Fibroblast of skin of scalp (primary cell): ENCODE results near the gene CARD9.
A peak's percentile ranks its signal among the peaks of the same experiment; 100 is the strongest.

Experiments
- DNase-seq: peaks from one replicate; pipeline ENCODE4 v3.0.0-alpha.2; 2013

Gene CARD9

GRCh38 chr9:136400038-136400834 is 26.8 kb upstream of the CARD9 start, which contains the start of gene SNAPC4:
Gene SNAPC4 (minus strand): TSS chr9:136400170. CDS start chr9:136398428, 1,742 bp downstream.
- DNase-seq = peak; percentile 84

GRCh38 chr9:136399176-136400037 is 25.9 kb upstream of the CARD9 start:
- DNase-seq = no peak

GRCh38 chr9:136398286-136398685 is 24.8 kb upstream of the CARD9 start:
- no peak for DNase-seq

GRCh38 chr9:136397643-136398042 is 24.2 kb upstream of the CARD9 start:
- no peak for DNase-seq

- no peak for DNase-seq
Observed at GRCh38 chr9:136396219-136396515, 22.7 kb upstream of the CARD9 start.

GRCh38 chr9:136395345-136396218 is 22.1 kb upstream of the CARD9 start:
- no peak for DNase-seq

GRCh38 chr9:136395020-136395340 is 21.5 kb upstream of the CARD9 start:
- DNase-seq = no peak

GRCh38 chr9:136394312-136395019 is 21.0 kb upstream of the CARD9 start:
- no peak for DNase-seq

GRCh38 chr9:136393531-136393930 is 20.1 kb upstream of the CARD9 start:
- no peak for DNase-seq

GRCh38 chr9:136392538-136393449 is 19.3 kb upstream of the CARD9 start:
- no peak for DNase-seq

- DNase-seq = no peak
Observed at GRCh38 chr9:136391737-136392537, 18.5 kb upstream of the CARD9 start.

GRCh38 chr9:136389396-136389795 is 15.9 kb upstream of the CARD9 start:
- no peak for DNase-seq

GRCh38 chr9:136387217-136387616 is 13.7 kb upstream of the CARD9 start:
- DNase-seq = no peak

- DNase-seq = no peak
Observed at GRCh38 chr9:136386018-136386417, 12.5 kb upstream of the CARD9 start.

- no peak for DNase-seq
Observed at GRCh38 chr9:136385015-136385414, 11.5 kb upstream of the CARD9 start.

GRCh38 chr9:136383436-136383835 is 10.0 kb upstream of the CARD9 start:
- no peak for DNase-seq

- no peak for DNase-seq
Observed at GRCh38 chr9:136381966-136382513, 8.6 kb upstream of the CARD9 start.

GRCh38 chr9:136381311-136381710 is 7.8 kb upstream of the CARD9 start:
- DNase-seq = no peak

- DNase-seq = no peak
Observed at GRCh38 chr9:136380381-136380780, 6.9 kb upstream of the CARD9 start.

GRCh38 chr9:136379891-136380290 is 6.4 kb upstream of the CARD9 start:
- no peak for DNase-seq
